ENCODE measurements around the gene CETN1.

Gene CETN1

DNA sequence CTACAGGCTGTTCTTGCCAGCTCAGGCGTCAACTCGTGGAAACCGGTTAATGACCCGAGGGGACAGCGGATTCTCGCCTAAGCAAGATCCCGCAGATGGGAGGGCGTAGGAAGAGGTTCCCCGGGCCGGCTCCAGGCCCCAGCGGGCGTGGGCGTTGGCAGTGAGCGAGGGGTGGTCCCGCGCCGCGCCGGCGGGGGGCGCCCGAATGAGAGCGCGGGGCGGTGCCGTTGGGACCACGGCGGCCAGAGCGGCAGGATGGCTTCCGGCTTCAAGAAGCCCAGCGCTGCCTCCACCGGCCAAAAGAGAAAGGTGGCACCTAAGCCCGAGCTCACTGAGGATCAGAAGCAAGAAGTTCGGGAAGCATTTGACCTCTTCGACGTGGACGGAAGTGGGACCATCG lies at the start of gene CETN1:
Gene CETN1 (plus strand): TSS at position 227 of the 400 bp plus-strand sequence. CDS start 29 bp downstream, at position 256.
- TF ChIP-seq, protein P1, sequence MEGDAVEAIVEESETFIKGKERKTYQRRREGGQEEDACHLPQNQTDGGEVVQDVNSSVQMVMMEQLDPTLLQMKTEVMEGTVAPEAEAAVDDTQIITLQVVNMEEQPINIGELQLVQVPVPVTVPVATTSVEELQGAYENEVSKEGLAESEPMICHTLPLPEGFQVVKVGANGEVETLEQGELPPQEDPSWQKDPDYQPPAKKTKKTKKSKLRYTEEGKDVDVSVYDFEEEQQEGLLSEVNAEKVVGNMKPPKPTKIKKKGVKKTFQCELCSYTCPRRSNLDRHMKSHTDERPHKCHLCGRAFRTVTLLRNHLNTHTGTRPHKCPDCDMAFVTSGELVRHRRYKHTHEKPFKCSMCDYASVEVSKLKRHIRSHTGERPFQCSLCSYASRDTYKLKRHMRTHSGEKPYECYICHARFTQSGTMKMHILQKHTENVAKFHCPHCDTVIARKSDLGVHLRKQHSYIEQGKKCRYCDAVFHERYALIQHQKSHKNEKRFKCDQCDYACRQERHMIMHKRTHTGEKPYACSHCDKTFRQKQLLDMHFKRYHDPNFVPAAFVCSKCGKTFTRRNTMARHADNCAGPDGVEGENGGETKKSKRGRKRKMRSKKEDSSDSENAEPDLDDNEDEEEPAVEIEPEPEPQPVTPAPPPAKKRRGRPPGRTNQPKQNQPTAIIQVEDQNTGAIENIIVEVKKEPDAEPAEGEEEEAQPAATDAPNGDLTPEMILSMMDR (IDR thresholded peaks at IDR 0.05; ENCODE audit: low read depth, low read length), result no peak
- no peak for DNase-seq (ENCODE audit: extremely low read depth, low read depth)

DNA sequence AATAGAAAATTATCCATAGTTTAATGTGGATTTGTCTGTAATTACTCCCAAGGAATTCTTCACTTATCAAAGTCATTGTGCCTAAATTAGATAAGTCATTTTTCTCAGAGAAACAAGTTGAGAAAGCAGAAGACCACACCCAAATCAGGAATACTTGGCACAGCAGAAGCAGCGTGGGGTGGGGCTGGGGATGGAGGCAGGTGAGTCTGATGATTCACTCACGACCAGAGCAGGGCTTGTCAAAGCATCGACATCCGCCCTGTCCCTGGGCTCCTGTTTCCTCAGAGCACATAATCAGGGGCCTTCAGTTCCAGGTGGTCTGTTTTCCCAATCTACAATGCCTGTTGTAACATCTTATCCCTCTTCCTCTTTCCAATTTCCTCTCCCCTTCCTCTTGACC lies 48.2 kb upstream of the CETN1 start:
- TF ChIP-seq, protein P1 (IDR thresholded peaks at IDR 0.05; ENCODE audit: low read depth, low read length), result no peak
- no peak for DNase-seq (ENCODE audit: extremely low read depth, low read depth)

DNA sequence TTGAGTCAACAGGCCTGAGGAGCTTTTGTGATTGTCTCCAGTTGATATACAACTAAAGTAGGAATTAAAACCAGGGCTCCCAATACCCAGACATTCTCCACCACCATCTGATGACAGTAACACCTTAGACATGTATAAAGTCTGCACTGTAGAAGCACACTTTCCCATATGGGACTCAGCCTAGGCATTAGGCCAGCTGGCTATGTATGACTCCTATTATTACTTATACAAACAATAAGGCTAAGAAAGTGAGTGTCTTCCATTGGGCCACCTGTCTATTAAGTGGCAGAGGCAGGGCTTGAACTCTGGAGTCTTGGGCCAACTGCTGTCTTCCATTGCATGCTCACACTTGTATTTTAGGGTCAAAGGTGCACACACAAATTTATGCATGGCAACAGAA lies 47.5 kb upstream of the CETN1 start:
- DNase-seq (ENCODE audit: extremely low read depth, low read depth), result no peak
- TF ChIP-seq, protein P1 (IDR thresholded peaks at IDR 0.05; ENCODE audit: low read depth, low read length), result no peak

DNA sequence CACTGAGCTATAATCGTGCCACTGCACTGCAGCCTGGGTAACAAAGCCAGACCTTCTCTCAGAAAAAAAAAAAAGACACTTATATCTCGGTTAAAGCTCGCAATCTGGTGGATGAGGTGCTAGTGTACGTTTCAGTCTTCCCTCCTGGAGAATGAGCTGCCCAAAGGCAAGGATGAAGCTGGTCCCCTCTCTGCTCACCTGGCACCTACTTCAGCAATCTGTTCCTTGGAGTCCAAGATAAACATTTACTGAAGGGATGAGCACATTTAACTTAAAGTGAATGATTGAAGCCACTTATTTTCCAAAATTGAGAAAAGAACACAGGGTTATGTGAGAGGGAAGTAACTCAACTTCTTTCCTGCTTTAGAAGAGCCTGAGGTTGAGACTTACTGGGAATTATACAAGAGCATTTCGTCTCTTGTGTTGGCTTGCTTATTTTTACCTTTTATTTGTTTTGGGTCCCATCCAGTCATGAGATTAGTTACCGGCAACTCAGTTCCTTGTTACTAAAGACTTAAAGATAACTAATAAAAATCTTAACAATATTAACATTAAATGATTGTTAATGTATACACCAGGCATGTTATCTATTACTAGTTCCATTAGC lies 46.1 kb upstream of the CETN1 start:
- DNase-seq (ENCODE audit: extremely low read depth, low read depth), result no peak
- TF ChIP-seq, protein P1 (IDR thresholded peaks at IDR 0.05; ENCODE audit: low read depth, low read length), result no peak

DNA sequence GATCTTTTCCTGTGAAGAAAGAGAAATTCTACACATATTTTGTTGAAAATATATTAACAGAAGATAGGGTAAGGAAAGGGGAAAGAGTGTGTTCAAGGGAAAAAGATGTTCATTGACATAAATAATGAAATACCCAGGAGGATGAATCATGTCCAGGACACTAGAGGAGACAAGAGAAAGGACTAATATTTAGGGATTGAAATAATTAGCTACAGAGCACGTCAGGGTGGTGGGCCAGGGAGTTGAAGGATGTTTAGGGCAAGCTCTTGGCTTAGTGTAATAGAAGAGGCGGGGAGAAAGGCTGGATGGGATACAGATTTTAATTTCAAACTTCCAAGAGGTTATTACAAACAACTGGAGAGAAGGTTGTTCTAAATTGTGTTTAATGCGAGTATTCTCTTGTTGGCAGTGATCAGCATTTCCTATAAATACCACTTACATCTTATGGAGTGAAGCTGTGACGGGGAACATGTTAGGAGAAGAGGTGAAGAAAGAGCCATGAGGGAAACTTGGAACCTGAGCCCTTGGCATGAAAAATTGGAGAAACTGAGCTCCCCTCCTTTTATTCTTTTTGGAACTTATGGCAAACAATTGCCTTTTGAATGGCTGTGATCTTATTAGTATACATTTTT lies 36.6 kb upstream of the CETN1 start:
- DNase-seq (ENCODE audit: extremely low read depth, low read depth), result no peak
- TF ChIP-seq, protein P1 (IDR thresholded peaks at IDR 0.05; ENCODE audit: low read depth, low read length), result no peak

DNA sequence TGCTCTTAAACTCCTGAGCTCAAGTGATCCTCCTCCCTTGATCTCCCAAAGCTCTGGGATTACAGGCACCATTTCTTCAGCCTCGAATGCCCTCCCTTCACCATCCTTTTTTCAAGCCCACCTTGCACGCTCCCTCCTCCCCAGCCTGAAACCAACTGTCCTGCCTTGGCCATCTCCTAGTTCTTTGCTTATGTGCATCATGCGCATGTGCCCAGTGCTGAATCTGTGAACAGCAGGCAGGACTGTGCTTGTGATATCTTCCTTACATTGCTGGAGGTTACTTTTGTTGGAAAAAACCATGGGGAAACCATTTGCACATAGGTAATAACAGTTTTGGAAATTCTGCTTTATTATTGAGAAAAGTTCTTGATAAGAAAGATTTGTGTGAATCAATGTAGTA lies 30.2 kb upstream of the CETN1 start:
- TF ChIP-seq, protein P1 (IDR thresholded peaks at IDR 0.05; ENCODE audit: low read depth, low read length), result no peak
- DNase-seq (ENCODE audit: extremely low read depth, low read depth), result no peak

DNA sequence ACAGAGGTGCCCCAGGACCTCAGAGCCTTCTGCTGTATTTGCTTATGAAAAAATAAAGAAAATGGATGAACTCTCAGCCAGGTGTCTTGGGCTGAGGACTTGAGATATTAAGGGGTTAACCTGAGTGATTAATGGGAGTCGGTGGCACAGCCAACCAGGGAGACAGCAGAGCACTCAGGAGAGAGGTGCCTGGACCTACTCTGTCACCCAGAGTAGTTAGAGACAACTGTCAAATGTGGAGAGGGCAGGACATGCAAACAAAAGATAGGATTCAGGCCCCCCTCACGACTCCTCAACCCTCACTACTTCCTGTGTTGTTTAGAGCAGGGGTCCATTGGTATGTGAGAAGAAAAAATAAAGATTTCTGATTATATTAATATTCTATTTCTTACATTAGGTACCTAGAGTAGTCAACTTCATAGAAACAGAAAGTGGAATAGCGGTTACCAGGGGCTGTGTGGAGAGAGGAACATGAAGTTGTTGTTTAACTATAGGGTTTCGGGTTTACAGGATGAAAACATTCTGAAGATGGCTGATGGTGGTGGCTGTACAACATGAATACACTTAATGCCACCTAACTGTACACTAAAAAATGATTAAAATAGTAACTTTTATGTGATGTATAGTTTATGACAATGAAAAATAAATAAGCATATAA lies 28.6 kb upstream of the CETN1 start:
- TF ChIP-seq, protein P1 (IDR thresholded peaks at IDR 0.05; ENCODE audit: low read depth, low read length), result no peak
- no peak for DNase-seq (ENCODE audit: extremely low read depth, low read depth)
